Right ventricle myocardium inferior (tissue), 1 donor: ENCODE results near the gene DNAJB8. TPM values are rescaled to one million over a fixed set of nuclear protein-coding genes. Genes with fewer than 3 reads are reported as not detected.

Experiments used
- ATAC-seq: fragments of 200-7000 bp; cut with Tn5 transposase; one replicate; pipeline ENCODE4 v1.9.1; 2020; ENCODE audit warnings: mild to moderate bottlenecking, moderate library complexity
- DNase-seq: peaks from one replicate; pipeline ENCODE4 v3.0.0; 2021; ENCODE audit errors: missing footprints
- intact Hi-C: fragments of 100-400 bp; cut with DNase I; formaldehyde crosslinking; loops from one replicate; pipeline ENCODE4 v1.11.0; 2022
- total RNA-seq: library from RNA; stranded (reverse); fragmentation: NEBNext Ultra II Directional; extraction: Animal tissue kit (Norgen Biotek cat#: 25700); gene quantifications from one replicate; pipeline ENCODE4 v1.2.1, GENCODE V29; 2021
- donor health status: DM: no; HTN: yes; CAD: no; lungs with severe emphysema.

DNAJB8 gene
- total RNA-seq, 1 donor from 2014 or later, result not detected

- DNase-seq (no peak), ATAC-seq (no peak)
- intact Hi-C loops, result no loop called here
Measured at GRCh38 chr3:128486205-128486628, 19.5 kb upstream of the DNAJB8 start.

GRCh38 chr3:128485282-128486204, 18.9 kb upstream of the DNAJB8 start:
- intact Hi-C loops, result no loop called here
- DNase-seq (no peak), ATAC-seq (no peak)

GRCh38 chr3:128484404-128485281, 18.0 kb upstream of the DNAJB8 start:
- intact Hi-C loops, result loop anchor here (5.0 kb wide), 1 partner anchor 88 kb away; no protein-coding TSS in a partner anchor
- DNase-seq, result no peak
- no peak for ATAC-seq

GRCh38 chr3:128483657-128484403, 17.1 kb upstream of the DNAJB8 start:
- no peak for DNase-seq
- intact Hi-C loops, result loop anchor here (1.0 to 5.0 kb wide), 2 partner anchors 65 to 88 kb away; no protein-coding TSS in a partner anchor
- no peak for ATAC-seq

GRCh38 chr3:128482666-128483656, 16.3 kb upstream of the DNAJB8 start:
- DNase-seq (no peak), ATAC-seq (no peak)
- intact Hi-C loops, result loop anchor here (1.0 to 5.0 kb wide), 2 partner anchors 66 to 89 kb away; no protein-coding TSS in a partner anchor

- intact Hi-C loops, result loop anchor here (5.0 kb wide), 1 partner anchor 90 kb away; no protein-coding TSS in a partner anchor
- no peak for ATAC-seq
- no peak for DNase-seq
Measured at GRCh38 chr3:128482175-128482574, 15.5 kb upstream of the DNAJB8 start.

GRCh38 chr3:128481438-128481942, 14.8 kb upstream of the DNAJB8 start:
- DNase-seq (peak; percentile 68), ATAC-seq (peak; percentile 32)
- intact Hi-C loops, result loop anchor here (5.0 kb wide), 1 partner anchor 91 kb away; no protein-coding TSS in a partner anchor

- no peak for ATAC-seq
- intact Hi-C loops, result loop anchor here (5.0 kb wide), 1 partner anchor 91 kb away; no protein-coding TSS in a partner anchor
- DNase-seq, result peak; percentile 55
Measured at GRCh38 chr3:128480717-128481437, 14.2 kb upstream of the DNAJB8 start.

GRCh38 chr3:128480278-128480677, 13.6 kb upstream of the DNAJB8 start:
- DNase-seq (peak; percentile 37), ATAC-seq (peak; percentile 8)
- intact Hi-C loops, result loop anchor here (5.0 kb wide), 1 partner anchor 92 kb away; no protein-coding TSS in a partner anchor

GRCh38 chr3:128479558-128480086, 12.9 kb upstream of the DNAJB8 start:
- DNase-seq (no peak), ATAC-seq (no peak)
- intact Hi-C loops, result loop anchor here (5.0 kb wide), 1 partner anchor 93 kb away; no protein-coding TSS in a partner anchor

GRCh38 chr3:128478576-128479506, 12.2 kb upstream of the DNAJB8 start:
- intact Hi-C loops, result no loop called here
- ATAC-seq (no peak), DNase-seq (no peak)

- ATAC-seq (no peak), DNase-seq (no peak)
- intact Hi-C loops, result no loop called here
Measured at GRCh38 chr3:128476659-128477058, 10.0 kb upstream of the DNAJB8 start.

- ATAC-seq (no peak), DNase-seq (no peak)
- intact Hi-C loops, result no loop called here
Measured at GRCh38 chr3:128475355-128475754, 8.7 kb upstream of the DNAJB8 start.

GRCh38 chr3:128473737-128474136, 7.0 kb upstream of the DNAJB8 start:
- DNase-seq, result no peak
- intact Hi-C loops, result no loop called here
- no peak for ATAC-seq

- DNase-seq (no peak), ATAC-seq (no peak)
- intact Hi-C loops, result no loop called here
Measured at GRCh38 chr3:128473180-128473519, 6.5 kb upstream of the DNAJB8 start.
